ENCODE results near the gene RAD18. TPM values are rescaled to one million over a fixed set of nuclear protein-coding genes. Genes with fewer than 3 reads are reported as not detected.

The RAD18 gene
- total and polyA plus RNA-seq, 9 of the 15 experiments (the other 6 are each of a cell fraction or from before 2014, with no cell fraction given), result 19.2 to 49.4 (median 34.4) TPM

- CTCF ChIA-PET (ENCODE audit: low intra/inter-chr PET ratio), result no interaction called here
- 0% methylated on average over 5 of the region's 5 CpGs for WGBS (ENCODE audit: insufficient coverage, low coverage, missing lambda C conversion rate)
- Histone ChIP-seq H3K9ac (ENCODE audit: insufficient read depth in 1 of 2, low read depth in 2 of 2, low read length in 2 of 2) (no peak overlapping the region), H4K20me1 (replicated peaks; ENCODE audit: control insufficient read depth, insufficient read depth, low read length) (peaks cover 10% of the 10 kb centered on the region), H2AFZ (ENCODE audit: low read depth, low read length) (no peak overlapping the region), H3K4me2 (ENCODE audit: insufficient read depth, low read length) (no peak overlapping the region), H3K4me1 (replicated peaks in 1 of 2; ENCODE audit: control insufficient read depth in 2 of 2, insufficient read depth in 2 of 2, low read length in 2 of 2) (no peaks in the 10 kb centered on the region), H3K36me3 (ENCODE audit: control insufficient read depth, insufficient read depth, low read length) (no peaks in the 10 kb centered on the region), H3K79me2 (ENCODE audit: control insufficient read depth, insufficient read depth, low read length) (no peaks in the 10 kb centered on the region), H3K9me1 (ENCODE audit: control insufficient read depth, insufficient read depth, low read length) (no peaks in the 10 kb centered on the region), H3K4me3 (no peak overlapping the region), H3K27ac (ENCODE audit: extremely low read depth, low read depth, low read length) (no peak overlapping the region), H3K27me3 (ENCODE audit: control insufficient read depth in 2 of 2, insufficient read depth in 2 of 2, low read length in 2 of 2) (peaks cover 61 to 80% of the 10 kb centered on the region in 2 experiments), H3K9me3 (replicated peaks; ENCODE audit: control insufficient read depth, insufficient read depth, low read depth, low read length) (peaks cover 6% of the 10 kb centered on the region)
- ATAC-seq (no peak), DNase-seq (ENCODE audit: extremely low read depth in 1 of 4, low spot score in 3 of 4) (no peak), FAIRE-seq (no peak)
- BruUV-seq (replicated peaks), result no TSS peak
- in situ Hi-C loops (cut with MboI), result no loop called here
- intact Hi-C loops (cut with micrococcal nuclease), result no loop called here
- POLR2A ChIA-PET, result interaction anchor here (0.6 to 0.7 kb wide), 2 partner anchors 46 to 142 kb away, joined by 3 read pairs; no protein-coding TSS in a partner anchor
- TF ChIP-seq NEUROD1 (IDR thresholded peaks at IDR 0.05; ENCODE audit: borderline replicate concordance, low read depth, low read length, partially characterized antibody) (no peak), PHF8 (IDR thresholded peaks at IDR 0.05; ENCODE audit: borderline replicate concordance, low read length) (no peak), ZNF717 (CRISPR knock-in tag; IDR thresholded peaks at IDR 0.05) (no peak), CCAR2 (IDR thresholded peaks at IDR 0.05; ENCODE audit: low read depth, low read length) (no peak), ZNF408 (CRISPR knock-in tag; IDR thresholded peaks at IDR 0.05; ENCODE audit: low read depth) (no peak), ZNF551 (CRISPR knock-in tag; IDR thresholded peaks at IDR 0.05) (no peak), PCBP2 (IDR thresholded peaks at IDR 0.05; ENCODE audit: low read depth, low read length, poor library complexity, severe bottlenecking) (no peak), TAF15 (IDR thresholded peaks at IDR 0.05; ENCODE audit: low read depth, low read length) (no peak), TEAD4 (IDR thresholded peaks at IDR 0.05; ENCODE audit: low read length) (no peak), TEAD4 (CRISPR knock-in tag; IDR thresholded peaks at IDR 0.05; ENCODE audit: borderline replicate concordance) (no peak), ZNF778 (CRISPR knock-in tag; IDR thresholded peaks at IDR 0.05) (no peak), ZNF445 (CRISPR knock-in tag; IDR thresholded peaks at IDR 0.05; ENCODE audit: low read depth) (no peak), DLX4 (CRISPR knock-in tag; IDR thresholded peaks at IDR 0.05) (no peak)
- TF ChIP-seq, protein P1, sequence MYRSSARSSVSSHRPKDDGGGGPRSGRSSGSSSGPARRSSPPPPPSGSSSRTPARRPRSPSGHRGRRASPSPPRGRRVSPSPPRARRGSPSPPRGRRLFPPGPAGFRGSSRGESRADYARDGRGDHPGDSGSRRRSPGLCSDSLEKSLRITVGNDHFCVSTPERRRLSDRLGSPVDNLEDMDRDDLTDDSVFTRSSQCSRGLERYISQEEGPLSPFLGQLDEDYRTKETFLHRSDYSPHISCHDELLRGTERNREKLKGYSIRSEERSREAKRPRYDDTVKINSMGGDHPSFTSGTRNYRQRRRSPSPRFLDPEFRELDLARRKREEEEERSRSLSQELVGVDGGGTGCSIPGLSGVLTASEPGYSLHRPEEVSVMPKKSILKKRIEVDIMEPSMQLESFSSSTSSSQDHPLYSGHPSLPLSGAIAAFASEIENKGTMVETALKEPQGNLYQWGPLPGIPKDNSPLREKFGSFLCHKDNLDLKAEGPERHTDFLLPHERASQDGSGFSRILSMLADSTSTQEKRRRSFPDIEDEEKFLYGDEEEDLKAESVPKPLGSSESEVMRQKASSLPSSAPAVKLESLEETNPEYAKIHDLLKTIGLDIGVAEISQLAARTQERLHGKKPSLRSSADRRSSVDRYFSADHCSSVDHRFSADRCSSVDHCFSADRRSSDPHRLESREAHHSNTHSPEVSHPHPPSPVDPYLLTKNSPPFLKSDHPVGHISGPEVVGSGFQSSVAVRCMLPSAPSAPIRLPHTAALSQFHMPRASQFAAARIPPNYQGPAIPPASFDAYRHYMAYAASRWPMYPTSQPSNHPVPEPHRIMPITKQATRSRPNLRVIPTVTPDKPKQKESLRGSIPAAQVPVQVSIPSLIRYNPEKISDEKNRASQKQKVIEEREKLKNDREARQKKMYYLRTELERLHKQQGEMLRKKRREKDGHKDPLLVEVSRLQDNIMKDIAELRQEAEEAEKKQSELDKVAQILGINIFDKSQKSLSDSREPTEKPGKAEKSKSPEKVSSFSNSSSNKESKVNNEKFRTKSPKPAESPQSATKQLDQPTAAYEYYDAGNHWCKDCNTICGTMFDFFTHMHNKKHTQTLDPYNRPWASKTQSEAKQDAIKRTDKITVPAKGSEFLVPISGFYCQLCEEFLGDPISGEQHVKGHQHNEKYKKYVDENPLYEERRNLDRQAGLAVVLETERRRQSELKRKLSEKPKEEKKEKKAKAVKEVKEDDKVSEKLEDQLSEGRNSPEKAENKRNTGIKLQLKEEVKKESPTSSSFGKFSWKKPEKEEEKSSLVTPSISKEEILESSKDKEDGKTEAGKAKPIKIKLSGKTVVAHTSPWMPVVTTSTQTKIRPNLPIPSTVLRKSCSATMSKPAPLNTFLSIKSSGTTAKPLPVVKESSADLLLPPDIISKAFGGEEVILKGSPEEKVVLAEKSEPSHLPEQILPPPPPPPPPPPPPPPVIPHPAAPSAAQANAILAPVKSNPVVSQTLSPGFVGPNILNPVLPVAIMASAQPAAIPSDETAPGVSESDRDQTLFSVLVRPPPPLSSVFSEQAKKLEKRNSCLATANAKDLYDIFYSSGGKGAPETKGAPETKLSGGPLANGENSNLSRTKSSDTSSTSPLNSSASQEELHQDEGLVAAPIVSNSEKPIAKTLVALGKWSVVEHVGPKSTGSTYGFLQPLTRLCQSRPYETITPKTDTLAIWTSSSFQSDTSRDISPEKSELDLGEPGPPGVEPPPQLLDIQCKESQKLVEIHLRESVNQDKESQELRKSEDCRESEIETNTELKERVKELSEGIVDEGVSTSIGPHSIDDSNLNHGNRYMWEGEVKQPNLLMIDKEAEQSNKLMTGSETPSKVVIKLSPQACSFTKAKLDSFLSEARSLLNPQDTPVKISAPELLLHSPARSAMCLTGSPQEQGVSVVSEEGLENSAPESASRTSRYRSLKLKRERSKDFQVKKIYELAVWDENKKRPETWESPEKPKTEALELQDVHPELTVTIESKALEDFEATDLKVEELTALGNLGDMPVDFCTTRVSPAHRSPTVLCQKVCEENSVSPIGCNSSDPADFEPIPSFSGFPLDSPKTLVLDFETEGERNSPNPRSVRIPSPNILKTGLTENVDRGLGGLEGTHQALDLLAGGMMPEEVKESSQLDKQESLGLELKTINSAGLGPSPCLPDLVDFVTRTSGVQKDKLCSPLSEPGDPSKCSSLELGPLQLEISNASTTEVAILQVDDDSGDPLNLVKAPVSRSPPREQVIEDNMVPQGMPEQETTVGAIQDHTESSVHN (IDR thresholded peaks at IDR 0.05; ENCODE audit: borderline replicate concordance in 1 of 2, low read depth in 1 of 2), result no peak
Measured at GRCh38 chr3:8993331-8993730, 30.1 kb upstream of the RAD18 start.
